Measurements from ENCODE around the gene KRTAP12-2. TPM values are rescaled to one million over a fixed set of nuclear protein-coding genes. Genes with fewer than 3 reads are reported as not detected.
"Not testable (repeated sequence)": the region's sequence is repeated elsewhere in the genome, so short reads cannot be mapped to it uniquely, and the experiment has no call there.

KRTAP12-2 gene
- total RNA-seq, 1 donor from 2014 or later, result not detected

DNA sequence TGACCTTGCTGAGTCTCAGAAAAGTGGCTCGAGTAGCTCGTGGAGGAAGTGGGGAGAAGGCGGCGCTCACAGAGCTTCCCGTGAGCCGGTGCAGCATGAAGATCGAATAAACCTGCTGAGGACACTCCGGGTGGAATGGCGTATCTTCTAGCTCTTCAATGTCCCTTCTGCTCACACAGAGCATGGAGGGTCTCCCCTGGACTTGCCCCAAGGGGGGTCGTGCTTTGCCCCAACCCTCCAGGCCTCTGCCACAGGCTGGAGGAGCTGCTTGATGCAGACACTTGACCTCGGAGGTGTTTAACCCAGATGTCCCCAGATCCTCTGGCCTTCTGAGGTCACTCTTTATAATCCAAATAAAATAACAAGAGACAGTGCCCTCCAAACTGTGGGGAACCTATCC is 28.0 kb upstream of the KRTAP12-2 start:
- H3K4me1 Mint-ChIP-seq, result no peaks in the 10 kb centered on the region
- no peak overlapping the region for H3K27ac Mint-ChIP-seq
- peaks cover 39% of the 10 kb centered on the region for H3K27me3 Mint-ChIP-seq
- no peaks in the 10 kb centered on the region for H3K36me3 Mint-ChIP-seq (ENCODE audit: low read depth)
- H3K9me3 Mint-ChIP-seq, result peaks cover 15% of the 10 kb centered on the region
- CTCF ChIA-PET, result no interaction called here
- no peak for ATAC-seq (ENCODE audit: low read depth)
- no peak overlapping the region for H3K4me3 Mint-ChIP-seq
- intact Hi-C loops (cut with micrococcal nuclease), result no loop called here
- POLR2A ChIA-PET, result no interaction called here
- DNase-seq, result no peak
- TF ChIP-seq CTCF (IDR thresholded peaks at IDR 0.05), result no peak

- no peak overlapping the region for H3K4me3 Mint-ChIP-seq
- H3K27me3 Mint-ChIP-seq, result peaks cover 29% of the 10 kb centered on the region
- intact Hi-C loops (cut with micrococcal nuclease), result no loop called here
- no peak overlapping the region for H3K27ac Mint-ChIP-seq
- CTCF ChIA-PET, result interaction anchor here (1.3 kb wide), 1 partner anchor 182 kb away, joined by 3 read pairs; no protein-coding TSS in a partner anchor
- peaks cover 15% of the 10 kb centered on the region for H3K9me3 Mint-ChIP-seq
- DNase-seq (no peak), ATAC-seq (ENCODE audit: low read depth) (no peak)
- H3K4me1 Mint-ChIP-seq, result no peaks in the 10 kb centered on the region
- H3K36me3 Mint-ChIP-seq (ENCODE audit: low read depth), result no peaks in the 10 kb centered on the region
- POLR2A ChIA-PET, result no interaction called here
- TF ChIP-seq CTCF (IDR thresholded peaks at IDR 0.05), result no peak
These were observed 26.2 kb upstream of the KRTAP12-2 start for GRCh38 chr21:44692798-44693512.

DNA sequence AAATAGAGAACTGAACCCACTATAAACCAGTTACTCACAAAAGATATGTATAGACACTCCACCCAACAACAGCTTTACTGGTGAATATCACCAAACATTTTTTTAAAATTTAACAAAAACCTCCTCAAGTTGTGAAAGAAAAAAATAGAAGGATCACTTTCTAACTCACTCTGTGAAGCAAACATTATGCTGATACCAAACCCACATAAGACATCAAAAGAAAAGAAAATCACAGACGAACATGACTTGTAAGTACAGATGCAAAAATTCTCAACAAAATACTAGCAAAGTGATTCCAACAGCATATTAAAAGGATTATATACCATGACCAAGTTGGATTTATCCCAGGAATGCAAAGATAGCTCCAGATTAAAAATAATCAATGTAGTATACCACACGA is 25.0 kb upstream of the KRTAP12-2 start:
- no peak for DNase-seq
- H3K9me3 Mint-ChIP-seq, result peaks cover 15% of the 10 kb centered on the region
- H3K4me1 Mint-ChIP-seq, result no peaks in the 10 kb centered on the region
- peaks cover 28% of the 10 kb centered on the region for H3K27me3 Mint-ChIP-seq
- no peak overlapping the region for H3K4me3 Mint-ChIP-seq
- H3K27ac Mint-ChIP-seq, result no peak overlapping the region
- ATAC-seq (ENCODE audit: low read depth), result no peak
- intact Hi-C loops (cut with micrococcal nuclease), result no loop called here
- no peak for TF ChIP-seq CTCF (IDR thresholded peaks at IDR 0.05)
- ChIA-PET CTCF (no interaction called here), POLR2A (no interaction called here)
- no peaks in the 10 kb centered on the region for H3K36me3 Mint-ChIP-seq (ENCODE audit: low read depth)

DNA sequence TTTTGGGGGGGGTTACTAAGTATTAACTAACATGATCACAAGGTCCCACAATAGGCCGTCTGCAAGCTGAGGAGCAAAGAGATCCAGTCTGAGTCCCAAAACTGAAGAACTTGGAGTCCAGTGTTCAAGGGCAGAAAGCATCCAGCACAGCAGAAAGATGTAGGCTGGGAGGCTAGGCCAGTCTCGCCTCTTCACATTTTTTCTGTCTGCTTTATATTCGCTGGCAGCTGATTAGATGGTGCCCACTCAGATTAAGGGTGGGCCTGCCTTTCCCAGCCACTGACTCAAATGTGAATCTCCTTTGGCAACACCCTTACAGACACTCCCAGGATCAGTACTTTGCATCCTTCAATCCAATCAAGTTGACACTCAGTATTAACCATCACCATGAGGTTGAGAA is 23.0 kb upstream of the KRTAP12-2 start:
- H3K4me1 Mint-ChIP-seq; DNase-seq; ATAC-seq (ENCODE audit: low read depth); H3K36me3 Mint-ChIP-seq (ENCODE audit: low read depth); POLR2A ChIA-PET; intact Hi-C loops (cut with micrococcal nuclease); CTCF ChIA-PET; H3K27ac Mint-ChIP-seq; H3K4me3 Mint-ChIP-seq: not testable (repeated sequence)
- peaks cover 15% of the 10 kb centered on the region for H3K9me3 Mint-ChIP-seq
- peaks cover 24% of the 10 kb centered on the region for H3K27me3 Mint-ChIP-seq

DNA sequence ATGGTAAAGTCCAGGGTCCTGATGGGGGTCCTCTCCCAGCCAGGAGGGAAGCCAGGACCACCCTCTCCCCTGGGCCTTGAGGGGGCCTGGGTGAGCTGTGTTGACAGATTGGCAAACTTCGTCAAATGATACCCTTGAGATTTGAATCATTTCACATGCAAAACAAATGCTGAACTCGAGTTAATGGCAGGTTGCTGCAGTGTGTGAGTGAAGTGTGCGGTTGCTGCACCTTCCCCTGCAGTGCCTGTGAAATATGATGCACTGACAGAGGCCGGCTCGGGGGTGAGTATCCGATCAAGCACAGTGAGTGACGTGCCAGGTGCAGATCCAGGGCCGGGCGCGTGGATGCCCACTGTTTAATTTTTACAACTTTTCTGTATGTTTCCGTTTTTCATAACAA is 20.9 kb upstream of the KRTAP12-2 start:
- ChIA-PET POLR2A (no interaction called here), CTCF (no interaction called here)
- no peak for TF ChIP-seq CTCF (IDR thresholded peaks at IDR 0.05)
- Mint-ChIP-seq H3K27ac (no peak overlapping the region), H3K36me3 (ENCODE audit: low read depth) (no peaks in the 10 kb centered on the region), H3K9me3 (peaks cover 7% of the 10 kb centered on the region), H3K27me3 (peaks cover 26% of the 10 kb centered on the region), H3K4me3 (no peak overlapping the region), H3K4me1 (no peaks in the 10 kb centered on the region)
- intact Hi-C loops (cut with micrococcal nuclease), result no loop called here
- DNase-seq, result no peak
- ATAC-seq (ENCODE audit: low read depth), result no peak

Measured in activated B cell treated with CpG ODN at 0.5 μM for 24 hours (primary cell).